K562 (cell line): ENCODE measurements around the gene DGKZ. TPM values are rescaled to one million over a fixed set of nuclear protein-coding genes. Genes with fewer than 3 reads are reported as not detected.

ENCODE experiments used
- ATAC-seq: fragments of 200-7000 bp; cut with Tn5 transposase; 3 replicates; pipeline ENCODE4 v1.9.1; 2020; ENCODE audit warnings: moderate library complexity
- BruUV-seq: library from RNA; stranded (reverse); fragments of 400-500 nt; replicated peaks from 2 replicates; lab custom pipeline; 2021; lab: Mats Ljungman, UMichigan
- CTCF ChIA-PET: fragments of 300-600 bp; formaldehyde crosslinking; extraction: SDS; loops from one replicate; lab custom pipeline; 2021; ENCODE audit warnings: low intra/inter-chr PET ratio; lab: Yijun Ruan, JAX
- POLR2A ChIA-PET: fragments of 300-600, 350-650 bp; sonication (Branson Sonifier 250); formaldehyde crosslinking; extraction: SDS; loops from one replicate; lab custom pipeline; 2021; ENCODE audit warnings: antibody characterized with exemption, inconsistent platforms; lab: Yijun Ruan, JAX
- DNase-seq, 4 experiments: peaks; one replicate each; pipeline versions ENCODE4 v3.0.0 to v3.0.0-alpha.2; 2011 to 2018; ENCODE audit warnings: low spot score in 3 of 4, mixed read lengths in 3 of 4; ENCODE audit errors: extremely low read depth in 1 of 4
- FAIRE-seq: peaks from 2 replicates; lab custom pipeline; 2011; peaks lifted over from hg19 to GRCh38; lab: Jason Lieb, UNC
- H2AFZ ChIP-seq: 2 replicates; pipeline ENCODE4 v1.6.0; 2011; ENCODE audit warnings: low read depth, low read length, control low read depth, inconsistent platforms
- H3K27ac ChIP-seq: fragments of 200-600 bp; 3 replicates; pipeline ENCODE4 v1.8.0; 2011; ENCODE audit warnings: low read depth, mild to moderate bottlenecking, control low read depth, inconsistent platforms, low read length, moderate library complexity, mixed read lengths; ENCODE audit errors: extremely low read depth
- H3K27me3 ChIP-seq, 2 experiments: fragments of 300-600 bp in 1 of 2; 2 replicates in 1 of 2; 3 replicates in 1 of 2; pipeline versions ENCODE4 v1.6.0 to v1.8.0; 2011; ENCODE audit warnings: inconsistent platforms in 2 of 2, low read length in 2 of 2, mild to moderate bottlenecking in 1 of 2, mixed read lengths in 1 of 2, moderate library complexity in 1 of 2; ENCODE audit not compliant: control insufficient read depth in 2 of 2, insufficient read depth in 2 of 2
- H3K36me3 ChIP-seq: fragments of 300-600 bp; 3 replicates; pipeline ENCODE4 v1.8.0; 2011; ENCODE audit warnings: mild to moderate bottlenecking, low read length, inconsistent platforms; ENCODE audit not compliant: control insufficient read depth, insufficient read depth
- H3K4me1 ChIP-seq, 2 experiments: fragments of 200-600 bp in 1 of 2; replicated peaks in 1 of 2; 2 replicates in 1 of 2; 3 replicates in 1 of 2; pipeline versions ENCODE4 v1.5.1 to v1.8.0; 2011; ENCODE audit warnings: inconsistent platforms in 2 of 2, low read length in 2 of 2, mild to moderate bottlenecking in 1 of 2, mixed read lengths in 1 of 2, moderate library complexity in 1 of 2; ENCODE audit not compliant: control insufficient read depth in 2 of 2, insufficient read depth in 2 of 2
- H3K4me2 ChIP-seq: 2 replicates; pipeline ENCODE4 v1.6.1; 2011; ENCODE audit warnings: low read length, control low read depth, inconsistent platforms, mixed read lengths; ENCODE audit not compliant: insufficient read depth
- H3K4me3 ChIP-seq: fragments of 200-600 bp; sonication (generic), shearing (Covaris generic); 2 replicates; pipeline ENCODE4 v1.5.1; 2016; ENCODE audit warnings: control low read depth, inconsistent platforms
- H3K79me2 ChIP-seq: fragments of 200-600 bp; 3 replicates; pipeline ENCODE4 v1.8.0; 2011; ENCODE audit warnings: low read length, inconsistent platforms; ENCODE audit not compliant: control insufficient read depth, insufficient read depth
- H3K9ac ChIP-seq, 2 experiments: 2 replicates each; pipeline versions ENCODE4 v1.6.0 to v1.6.1; 2011; ENCODE audit warnings: low read depth in 2 of 2, low read length in 2 of 2, control low read depth in 1 of 2, inconsistent platforms in 1 of 2, mild to moderate bottlenecking in 1 of 2, mixed read lengths in 1 of 2; ENCODE audit not compliant: insufficient read depth in 1 of 2
- H3K9me1 ChIP-seq: one replicate; pipeline ENCODE4 v1.6.0; 2011; ENCODE audit warnings: inconsistent platforms, mild to moderate bottlenecking, low read length, moderate library complexity; ENCODE audit not compliant: control insufficient read depth, insufficient read depth
- H3K9me3 ChIP-seq: replicated peaks from 2 replicates; pipeline ENCODE4 v1.5.1; 2011; ENCODE audit warnings: low read depth, low read length, inconsistent platforms; ENCODE audit not compliant: control insufficient read depth, insufficient read depth
- H4K20me1 ChIP-seq: replicated peaks from 2 replicates; pipeline ENCODE4 v1.6.1; 2011; ENCODE audit warnings: low read length, inconsistent platforms, mixed read lengths; ENCODE audit not compliant: control insufficient read depth, insufficient read depth
- BMI1 ChIP-seq: fragments of 150-350 bp; IDR thresholded peaks from 2 replicates; pipeline ENCODE4 v1.6.1; 2014; ENCODE audit warnings: low read length
- MAFG ChIP-seq: fragments of 450-650 bp; conservative IDR thresholded peaks from 2 replicates; pipeline ENCODE4 v1.6.1; 2016; ENCODE audit warnings: missing genetic modification characterization, missing compliant biosample characterization
- MNT ChIP-seq, 2 experiments: fragments of 450-650 bp; conservative IDR thresholded peaks; 2 replicates each; pipeline ENCODE4 v1.6.1; 2017; ENCODE audit warnings: mild to moderate bottlenecking in 2 of 2, moderate library complexity in 2 of 2
- MTA2 ChIP-seq: fragments of 450-650 bp; IDR thresholded peaks from 2 replicates; pipeline ENCODE4 v1.6.1; 2016; ENCODE audit warnings: low read depth
- NUFIP1 ChIP-seq: fragments of 450-650 bp; IDR thresholded peaks from 2 replicates; pipeline ENCODE4 v1.6.1; 2018; ENCODE audit not compliant: partially characterized antibody
- RUNX1 ChIP-seq: sonication (generic); IDR thresholded peaks from 2 replicates; pipeline ENCODE4 v1.6.1; 2016; ENCODE audit warnings: antibody characterized with exemption, low read depth
- SNIP1 ChIP-seq: fragments of 450-650 bp; IDR thresholded peaks from 2 replicates; pipeline ENCODE4 v1.7.1; 2017; ENCODE audit warnings: low read depth, mild to moderate bottlenecking
- XRCC5 ChIP-seq: fragments of 200-400 bp; formaldehyde crosslinking; IDR thresholded peaks from 2 replicates; pipeline ENCODE4 v1.6.1; 2017; ENCODE audit warnings: low read depth, mild to moderate bottlenecking, low read length
- ZNF263 ChIP-seq: sonication (generic); formaldehyde crosslinking; IDR thresholded peaks from 2 replicates; pipeline ENCODE4 v1.8.0; 2022; ENCODE audit warnings: mild to moderate bottlenecking, missing genetic modification reagents, borderline replicate concordance
- ZNF512 ChIP-seq: IDR thresholded peaks from 2 replicates; pipeline ENCODE4 v1.6.1; 2016; ENCODE audit warnings: missing genetic modification characterization, missing compliant biosample characterization
- WGBS: fragments of 100-300 bp; shearing (Covaris generic); methylation state at CpG from one replicate; pipeline ENCODE4 v1.1.6; 2016; ENCODE audit warnings: low coverage, mixed read lengths; ENCODE audit not compliant: insufficient coverage; ENCODE audit errors: missing lambda C conversion rate; 5-methylcytosine and 5-hydroxymethylcytosine counted together
- in situ Hi-C: fragments of 300-500 bp; cut with MboI; formaldehyde crosslinking; loops from 4 replicates; pipeline ENCODE4 v1.15.0; 2018; ENCODE audit warnings: inconsistent platforms, mixed read lengths
- intact Hi-C: fragments of 100-400 bp; cut with micrococcal nuclease; formaldehyde crosslinking; loops from 2 replicates; pipeline ENCODE4 v1.14.2; 2022
- polyA plus RNA-seq, 8 experiments: library from polyadenylated mRNA; depleted of rRNA in 4 of 8; stranded (reverse) in 5 of 8; unstranded in 3 of 8; fragments of >200 nt; fragmentation: Nextera tagmentation in 2 of 8; fragmentation: Illumina TruSeq in 1 of 8; extraction: Ambion mirVana in 2 of 8; extraction: Trizol in 1 of 8; gene quantifications; 2 replicates each; pipeline versions ENCODE4 v1.2.1 to v1.2.3, GENCODE V29; 2011 to 2014; ENCODE audit warnings: inconsistent platforms in 1 of 8, missing spikeins in 1 of 8
- total RNA-seq, 7 experiments: library from RNA; depleted of rRNA in 6 of 7; stranded (reverse); fragments of >200 nt in 6 of 7; fragmentation: Illumina TruSeq in 2 of 7; extraction: Trizol in 2 of 7; gene quantifications; 2 replicates each; pipeline versions ENCODE4 v1.2.1 to v1.2.3, GENCODE V29; 2011 to 2021; ENCODE audit warnings: low replicate concordance in 1 of 7
- TF ChIP-seq, protein P1 (sequence below): sonication (generic); formaldehyde crosslinking; IDR thresholded peaks from 2 replicates; pipeline ENCODE4 v1.8.1; 2023; ENCODE audit warnings: mild to moderate bottlenecking, missing genetic modification reagents

The DGKZ gene
- total and polyA plus RNA-seq, 9 of the 15 experiments (the other 6 are each of a cell fraction or from before 2014, with no cell fraction given) = 0.51 to 100 (median 44.2) TPM

GRCh38 chr11:46332568-46333393 is 14.5 kb upstream of the DGKZ start (continued):
- TF ChIP-seq MTA2 = no peak
- TF ChIP-seq RUNX1 = no peak
- no peak for TF ChIP-seq SNIP1
- TF ChIP-seq BMI1 = no peak
- TF ChIP-seq XRCC5 = no peak
- TF ChIP-seq ZNF512 = no peak
- no peak for TF ChIP-seq ZNF263
- TF ChIP-seq MAFG (tag) = no peak

GRCh38 chr11:46333394-46333947 is 13.8 kb upstream of the DGKZ start:
- no peak overlapping the region for H3K4me2 ChIP-seq
- WGBS = 52% methylated on average over 17 of the region's 25 CpGs

More at GRCh38 chr11:46333394-46333947, 13.8 kb upstream of the DGKZ start:
- no peak overlapping the region for H3K9ac ChIP-seq
- H3K9me1 ChIP-seq = no peaks in the 10 kb centered on the region
- no peaks in the 10 kb centered on the region for H3K9me3 ChIP-seq
- no peak for DNase-seq
- no peak overlapping the region for H3K4me3 ChIP-seq
- TF ChIP-seq MNT (conservative IDR thresholded peaks at IDR 0.05) (no peak), NUFIP1 (no peak)
- TF ChIP-seq, protein P1, sequence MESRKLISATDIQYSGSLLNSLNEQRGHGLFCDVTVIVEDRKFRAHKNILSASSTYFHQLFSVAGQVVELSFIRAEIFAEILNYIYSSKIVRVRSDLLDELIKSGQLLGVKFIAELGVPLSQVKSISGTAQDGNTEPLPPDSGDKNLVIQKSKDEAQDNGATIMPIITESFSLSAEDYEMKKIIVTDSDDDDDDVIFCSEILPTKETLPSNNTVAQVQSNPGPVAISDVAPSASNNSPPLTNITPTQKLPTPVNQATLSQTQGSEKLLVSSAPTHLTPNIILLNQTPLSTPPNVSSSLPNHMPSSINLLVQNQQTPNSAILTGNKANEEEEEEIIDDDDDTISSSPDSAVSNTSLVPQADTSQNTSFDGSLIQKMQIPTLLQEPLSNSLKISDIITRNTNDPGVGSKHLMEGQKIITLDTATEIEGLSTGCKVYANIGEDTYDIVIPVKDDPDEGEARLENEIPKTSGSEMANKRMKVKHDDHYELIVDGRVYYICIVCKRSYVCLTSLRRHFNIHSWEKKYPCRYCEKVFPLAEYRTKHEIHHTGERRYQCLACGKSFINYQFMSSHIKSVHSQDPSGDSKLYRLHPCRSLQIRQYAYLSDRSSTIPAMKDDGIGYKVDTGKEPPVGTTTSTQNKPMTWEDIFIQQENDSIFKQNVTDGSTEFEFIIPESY (CRISPR knock-in tag) = peak; percentile 62; the same call in 1 of the 2 replicates
- ChIA-PET CTCF (no interaction called here), POLR2A (interaction anchor here (0.8 to 1.1 kb wide), 2 partner anchors 9 to 20 kb away, joined by 3 read pairs; no protein-coding TSS in a partner anchor)
- H3K36me3 ChIP-seq = no peaks in the 10 kb centered on the region
- ATAC-seq = no peak
- peaks cover 36 to 63% of the 10 kb centered on the region in 2 experiments; a peak in 4 of 5 replicates for H3K27me3 ChIP-seq
- H2AFZ ChIP-seq = no peak overlapping the region
- BruUV-seq = no TSS peak
- intact Hi-C loops (no loop called here), in situ Hi-C loops (no loop called here)
- H4K20me1 ChIP-seq = peaks cover 3% of the 10 kb centered on the region; the same call in 1 of the 2 replicates
- FAIRE-seq = no peak
- no peaks in the 10 kb centered on the region for H3K79me2 ChIP-seq
- H3K27ac ChIP-seq = no peak overlapping the region
- H3K4me1 ChIP-seq = peaks cover 16 to 37% of the 10 kb centered on the region in 2 experiments
